Measurements from ENCODE around the gene P2RY2.

The P2RY2 gene

DNA sequence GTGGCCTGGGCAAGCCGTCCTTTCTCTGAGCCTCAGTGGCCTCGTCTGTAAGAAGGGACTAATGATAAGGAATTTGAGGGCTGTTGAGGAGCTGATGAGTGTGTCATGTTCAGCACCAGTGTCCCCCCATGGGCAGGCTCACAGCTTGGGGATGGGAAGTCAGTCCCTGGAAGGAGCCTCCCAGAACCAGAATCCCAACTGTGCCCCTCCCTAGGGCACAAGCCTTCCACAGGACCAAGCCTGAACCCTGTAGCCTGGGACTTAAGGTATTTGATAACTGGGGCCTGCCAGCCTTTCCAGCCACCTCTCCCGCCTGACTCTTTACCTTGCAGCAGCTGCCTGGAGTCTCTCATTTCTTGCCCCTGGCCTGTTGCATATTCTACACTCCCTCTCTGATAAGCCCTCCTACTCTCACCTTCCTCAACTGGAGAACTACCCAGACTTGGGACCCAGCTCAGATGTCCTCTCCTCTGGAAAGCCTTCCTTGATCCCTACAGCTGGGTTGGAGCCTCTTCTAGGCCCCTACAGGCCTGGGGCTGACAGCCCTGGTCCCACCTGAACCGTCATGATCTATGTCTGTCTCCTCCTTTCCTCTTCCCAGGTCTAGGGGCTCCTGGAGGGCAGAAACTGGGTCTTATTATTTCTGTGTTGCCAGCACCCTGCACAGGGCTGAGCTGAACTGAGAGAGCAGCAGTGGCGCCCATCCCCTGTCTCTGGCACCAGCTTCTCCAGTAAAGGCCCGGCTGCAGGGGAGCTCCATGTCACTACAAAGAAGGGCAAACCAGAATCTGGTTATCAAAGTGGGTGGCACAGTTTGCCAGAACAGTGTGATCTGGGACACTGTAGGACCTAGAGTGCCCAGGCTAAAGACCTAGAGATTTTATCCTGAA, 1.6 kb downstream of the P2RY2 start:
- ATAC-seq (ENCODE audit: low read depth) (no peak), DNase-seq (ENCODE audit: low spot score) (peak; percentile 39)
- no peak for TF ChIP-seq CTCF (IDR thresholded peaks at IDR 0.05; ENCODE audit: poor library complexity, severe bottlenecking)
- Histone ChIP-seq H3K9me3 (ENCODE audit: severe bottlenecking) (no peaks in the 10 kb centered on the region), H3K27me3 (ENCODE audit: insufficient read depth, poor library complexity, severe bottlenecking) (no peaks in the 10 kb centered on the region), H3K4me3 (ENCODE audit: severe bottlenecking) (no peak overlapping the region), H3K4me1 (ENCODE audit: insufficient read depth, poor library complexity, severe bottlenecking) (no peaks in the 10 kb centered on the region), H3K36me3 (ENCODE audit: low read depth) (no peaks in the 10 kb centered on the region), H3K27ac (ENCODE audit: poor library complexity, severe bottlenecking) (no peak overlapping the region)

- Histone ChIP-seq H3K27ac (ENCODE audit: poor library complexity, severe bottlenecking) (no peak overlapping the region), H3K4me3 (ENCODE audit: severe bottlenecking) (no peak overlapping the region), H3K27me3 (ENCODE audit: insufficient read depth, poor library complexity, severe bottlenecking) (no peaks in the 10 kb centered on the region), H3K9me3 (ENCODE audit: severe bottlenecking) (no peaks in the 10 kb centered on the region), H3K36me3 (ENCODE audit: low read depth) (no peaks in the 10 kb centered on the region), H3K4me1 (ENCODE audit: insufficient read depth, poor library complexity, severe bottlenecking) (no peaks in the 10 kb centered on the region)
- TF ChIP-seq CTCF (IDR thresholded peaks at IDR 0.05; ENCODE audit: poor library complexity, severe bottlenecking): no peak
- peak; percentile 45 for DNase-seq (ENCODE audit: low spot score)
- no peak for ATAC-seq (ENCODE audit: low read depth)
Observed at GRCh38 chr11:73221451-73221850, 3.4 kb downstream of the P2RY2 start.

GRCh38 chr11:73221996-73222395, 3.9 kb downstream of the P2RY2 start:
- ATAC-seq (ENCODE audit: low read depth) (no peak), DNase-seq (ENCODE audit: low spot score) (peak; percentile 29)
- no peak for TF ChIP-seq CTCF (IDR thresholded peaks at IDR 0.05; ENCODE audit: poor library complexity, severe bottlenecking)
- H3K27ac ChIP-seq (ENCODE audit: poor library complexity, severe bottlenecking): no peak overlapping the region
- H3K9me3 ChIP-seq (ENCODE audit: severe bottlenecking): no peaks in the 10 kb centered on the region
- H3K4me3 ChIP-seq (ENCODE audit: severe bottlenecking): no peak overlapping the region
- no peaks in the 10 kb centered on the region for H3K27me3 ChIP-seq (ENCODE audit: insufficient read depth, poor library complexity, severe bottlenecking)
- H3K36me3 ChIP-seq (ENCODE audit: low read depth): no peaks in the 10 kb centered on the region
- no peaks in the 10 kb centered on the region for H3K4me1 ChIP-seq (ENCODE audit: insufficient read depth, poor library complexity, severe bottlenecking)

DNA sequence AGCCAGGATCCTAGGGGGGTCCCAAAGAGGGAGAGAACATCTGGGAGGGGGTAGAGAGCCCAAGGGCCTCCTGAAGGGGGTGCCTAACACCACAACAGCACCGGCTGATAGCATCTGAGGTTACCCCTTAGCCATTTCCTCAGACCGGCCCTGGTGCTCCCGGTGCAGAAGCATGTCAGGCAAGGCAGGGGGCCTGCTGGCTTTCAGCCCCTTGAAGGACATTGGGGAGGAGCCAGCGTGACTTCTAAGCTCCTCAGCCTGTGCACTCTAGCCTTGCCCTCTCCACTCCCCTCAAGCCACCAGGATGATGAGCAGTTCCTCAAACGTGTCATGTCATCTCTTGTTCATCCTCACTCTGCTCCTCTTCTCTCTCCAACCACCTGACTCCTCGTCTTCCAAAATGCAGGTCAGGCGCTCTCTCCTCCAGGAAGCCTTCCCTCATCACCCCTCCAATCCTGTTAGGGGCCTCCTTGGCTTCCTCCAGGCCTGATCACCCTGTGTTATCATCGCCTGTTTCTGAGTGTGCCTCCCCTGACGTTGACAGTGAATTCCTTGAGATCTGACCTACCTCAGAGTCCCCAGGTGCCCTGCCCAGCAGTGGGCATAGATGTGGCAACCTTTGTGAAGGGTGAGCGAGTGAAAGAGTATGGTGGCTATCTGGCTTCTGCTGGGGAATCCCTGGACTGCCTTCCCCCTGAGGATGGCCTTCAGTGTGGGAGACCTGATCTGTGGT, 6.1 kb downstream of the P2RY2 start:
- Histone ChIP-seq H3K4me3 (ENCODE audit: severe bottlenecking) (no peak overlapping the region), H3K27ac (ENCODE audit: poor library complexity, severe bottlenecking) (no peak overlapping the region), H3K27me3 (ENCODE audit: insufficient read depth, poor library complexity, severe bottlenecking) (no peaks in the 10 kb centered on the region), H3K4me1 (ENCODE audit: insufficient read depth, poor library complexity, severe bottlenecking) (peaks cover 16% of the 10 kb centered on the region), H3K36me3 (ENCODE audit: low read depth) (peaks cover 5% of the 10 kb centered on the region; the same call in 1 of the 2 replicates), H3K9me3 (ENCODE audit: severe bottlenecking) (no peaks in the 10 kb centered on the region)
- TF ChIP-seq CTCF (IDR thresholded peaks at IDR 0.05; ENCODE audit: poor library complexity, severe bottlenecking): no peak
- peak; percentile 34 for DNase-seq (ENCODE audit: low spot score)
- ATAC-seq (ENCODE audit: low read depth): no peak

Data from RWPE2 (cell line).